CD4-positive, CD25-positive, alpha-beta regulatory T cell (primary cell): ENCODE measurements around the gene ASB9. TPM values are rescaled to one million over a fixed set of nuclear protein-coding genes. Genes with fewer than 3 reads are reported as not detected.
"Not testable (repeated sequence)": the region's sequence is repeated elsewhere in the genome, so short reads cannot be mapped to it uniquely, and the experiment has no call there.

ENCODE experiments used
- ATAC-seq, 2 donors: fragments of 150-1000 bp; cut with Tn5 transposase; one replicate each; pipeline ENCODE4 v1.10.0; 2021; ENCODE audit warnings: low read depth in 2 of 2, moderate number of reproducible peaks in 2 of 2, moderate library complexity in 1 of 2
- DNase-seq, 3 donors: peaks; one replicate each; pipeline versions ENCODE4 v3.0.0 to v3.0.0-alpha.2; 2012 to 2022; ENCODE audit warnings: mixed read lengths in 1 of 3
- H3K27ac ChIP-seq: one replicate; pipeline ENCODE4 v1.7.0; 2013; ENCODE audit warnings: mild to moderate bottlenecking, low read length; ENCODE audit not compliant: insufficient read depth, poor library complexity, severe bottlenecking
- H3K27me3 ChIP-seq: one replicate; pipeline ENCODE4 v1.7.0; 2013; ENCODE audit warnings: low read length; ENCODE audit not compliant: control insufficient read depth, insufficient read depth
- H3K36me3 ChIP-seq: one replicate; pipeline ENCODE4 v1.7.0; 2013; ENCODE audit warnings: mild to moderate bottlenecking, low read length, moderate library complexity; ENCODE audit not compliant: control insufficient read depth, insufficient read depth
- H3K4me1 ChIP-seq: 2 replicates; pipeline ENCODE4 v1.7.0; 2013; ENCODE audit warnings: mild to moderate bottlenecking, low read length; ENCODE audit not compliant: insufficient read depth, control insufficient read depth, poor library complexity, severe bottlenecking
- H3K4me3 ChIP-seq: one replicate; pipeline ENCODE4 v1.7.0; 2013; ENCODE audit warnings: low read depth, mild to moderate bottlenecking, low read length, moderate library complexity
- H3K9me3 ChIP-seq, 2 experiments: 1 replicate in 1 of 2; 2 replicates in 1 of 2; pipeline ENCODE4 v1.7.0; 2013; ENCODE audit warnings: low read length in 2 of 2, mild to moderate bottlenecking in 1 of 2, moderate library complexity in 1 of 2; ENCODE audit not compliant: control insufficient read depth in 2 of 2
- H3K27ac Mint-ChIP-seq, 3 donors: one replicate each; pipeline ENCODE4 v1.8.0; 2020 to 2022; ENCODE audit warnings: mild to moderate bottlenecking in 3 of 3, mixed read lengths in 3 of 3, moderate library complexity in 2 of 3
- H3K27me3 Mint-ChIP-seq: one replicate; pipeline ENCODE4 v1.8.0; 2022; ENCODE audit warnings: mild to moderate bottlenecking, mixed read lengths
- H3K36me3 Mint-ChIP-seq: one replicate; pipeline ENCODE4 v1.8.0; 2020; ENCODE audit warnings: mixed read lengths
- H3K4me1 Mint-ChIP-seq, 4 donors: one replicate each; pipeline ENCODE4 v1.8.0; 2020 to 2022; ENCODE audit warnings: mixed read lengths in 4 of 4, mild to moderate bottlenecking in 1 of 4
- H3K4me3 Mint-ChIP-seq, 4 donors: one replicate each; pipeline ENCODE4 v1.8.0; 2020 to 2022; ENCODE audit warnings: mild to moderate bottlenecking in 4 of 4, mixed read lengths in 4 of 4, moderate library complexity in 3 of 4
- H3K9me3 Mint-ChIP-seq, 7 donors: one replicate each; pipeline ENCODE4 v1.8.0; 2020 to 2022; ENCODE audit warnings: mixed read lengths in 7 of 7, mild to moderate bottlenecking in 3 of 7, moderate library complexity in 2 of 7
- polyA plus RNA-seq, 4 donors: library from polyadenylated mRNA; unstranded; fragments of 300-500 nt; fragmentation: Illumina TruSeq; gene quantifications; one replicate each; pipeline ENCODE4 v1.2.3, GENCODE V29; 2021
- total RNA-seq: library from RNA; stranded (reverse); gene quantifications from one replicate; pipeline ENCODE4 v1.2.3, GENCODE V29; 2022

ASB9 gene
- total and polyA plus RNA-seq, 5 donors from 2014 or later = 0.29 to 0.32 TPM; not detected in 3

DNA sequence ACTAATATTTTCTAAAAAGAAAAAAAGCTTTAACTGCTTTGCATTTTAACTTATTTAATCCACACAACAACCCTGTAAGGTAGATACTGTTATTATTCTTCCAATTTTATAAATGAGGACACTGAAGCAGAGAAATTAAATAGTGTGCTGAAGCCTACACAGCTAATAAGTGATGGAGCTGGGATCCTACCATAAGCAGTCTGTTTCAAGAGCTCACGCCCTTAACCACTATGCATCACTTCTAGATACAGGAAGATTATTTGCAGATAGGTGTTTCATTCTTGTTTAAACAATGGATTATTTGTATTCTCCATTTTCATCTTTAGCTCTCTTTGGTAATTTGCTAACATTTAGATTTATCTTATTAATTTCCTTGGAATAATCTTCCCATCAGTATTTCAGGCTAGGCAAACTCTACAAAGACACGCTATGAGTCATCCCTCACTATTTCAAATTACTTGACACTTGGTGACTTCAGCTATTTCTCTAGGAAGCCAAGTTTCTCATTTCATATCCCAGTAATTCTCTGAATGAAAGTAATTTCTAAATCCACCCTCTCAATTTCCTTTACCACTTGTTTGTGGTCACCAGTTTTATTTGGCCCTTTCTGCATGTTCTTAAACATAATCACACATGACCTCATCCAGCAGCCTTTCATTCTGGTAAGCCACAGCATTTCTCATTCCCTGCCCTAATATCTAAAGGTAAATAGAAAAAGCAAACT lies 67.3 kb downstream of the ASB9 start:
- no peak for ATAC-seq
- peak overlapping the region in 1 of 4 donors; percentile 40 for H3K4me3 Mint-ChIP-seq

DNA sequence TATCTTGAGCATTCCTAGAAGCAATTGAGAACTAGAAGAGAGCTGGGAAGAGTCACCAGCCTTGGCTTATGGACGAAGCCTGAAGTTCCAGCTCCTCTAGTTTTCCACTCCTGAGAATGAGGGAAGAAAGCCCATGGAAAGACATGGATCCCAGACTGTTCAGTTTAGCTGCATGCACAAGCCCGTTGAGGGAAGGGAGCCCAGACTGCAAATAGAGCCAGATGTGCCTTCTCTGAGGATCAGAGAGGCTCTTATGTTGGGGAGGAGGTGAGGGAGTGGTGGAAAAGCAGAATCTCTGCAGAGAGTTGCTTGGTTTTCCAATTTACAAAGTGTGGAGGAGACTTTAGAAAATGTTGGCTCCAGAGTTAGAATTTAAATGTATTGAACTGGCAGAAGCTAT lies 69.0 kb downstream of the ASB9 start:
- Histone ChIP-seq H3K4me1 (peaks cover 20% of the 10 kb centered on the region), H3K27ac (no peak overlapping the region), H3K27me3 (no peaks in the 10 kb centered on the region), H3K36me3 (no peaks in the 10 kb centered on the region), H3K9me3 (no peaks in the 10 kb centered on the region), H3K4me3 (no peak overlapping the region)
- ATAC-seq = no peak
- Mint-ChIP-seq H3K36me3 (no peaks in the 10 kb centered on the region), H3K4me3 (peak overlapping the region in 1 of 4 donors; percentile 32), H3K9me3 (peaks cover 0 to 2% (median 0%) of the 10 kb centered on the region in 7 donors), H3K27ac (peak overlapping the region in 1 of 3 donors; percentile 56), H3K4me1 (peaks cover 15 to 37% (median 23%) of the 10 kb centered on the region in 4 donors), H3K27me3 (no peaks in the 10 kb centered on the region)
- DNase-seq = no peak

More for the DNA sequence above, 67.3 kb downstream of the ASB9 start:
- Mint-ChIP-seq H3K27me3 (no peaks in the 10 kb centered on the region), H3K9me3 (peaks cover 0 to 3% (median 0%) of the 10 kb centered on the region in 7 donors), H3K4me1 (peaks cover 15 to 50% (median 28%) of the 10 kb centered on the region in 4 donors), H3K27ac (peak overlapping the region in 2 of 3 donors; percentile 53 to 87), H3K36me3 (no peaks in the 10 kb centered on the region)
- H3K4me3 ChIP-seq = no peak overlapping the region
- no peaks in the 10 kb centered on the region for H3K27me3 ChIP-seq
- H3K36me3 ChIP-seq = no peaks in the 10 kb centered on the region
- DNase-seq = peak in 1 of 3 donors; percentile 7
- peak overlapping the region; percentile 63 for H3K27ac ChIP-seq
- H3K4me1 ChIP-seq = peaks cover 20% of the 10 kb centered on the region
- no peaks in the 10 kb centered on the region for H3K9me3 ChIP-seq

DNA sequence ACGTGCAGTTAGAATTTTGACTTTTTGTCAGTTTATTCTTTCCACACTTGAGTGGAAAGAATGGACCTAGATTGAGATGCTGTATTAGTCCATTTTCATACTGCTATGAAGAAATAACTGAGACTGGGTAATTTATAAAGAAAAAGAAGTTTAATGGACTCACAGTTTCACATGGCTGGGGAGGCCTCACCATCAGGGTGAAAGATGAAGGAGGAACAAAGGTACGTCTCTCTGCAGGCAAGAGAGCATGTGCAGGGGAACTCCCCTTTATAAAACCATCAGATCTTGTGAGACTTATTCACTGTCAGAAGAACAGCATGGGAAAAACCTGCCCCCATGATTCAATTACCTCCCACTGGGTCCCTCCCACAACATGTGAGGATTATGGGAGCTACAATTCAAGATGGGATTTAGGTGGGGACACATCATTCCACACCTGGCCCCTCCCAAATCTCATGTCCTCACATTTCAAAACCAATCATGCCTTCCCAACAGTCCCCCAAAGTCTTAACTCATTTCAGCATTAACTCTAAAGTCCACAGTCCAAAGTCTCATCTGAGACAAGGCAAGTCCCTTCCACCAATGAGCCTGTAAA lies 71.2 kb downstream of the ASB9 start:
- not testable (repeated sequence) for DNase-seq, H3K27ac Mint-ChIP-seq, H3K4me3 ChIP-seq, H3K27me3 ChIP-seq, H3K27ac ChIP-seq, H3K9me3 ChIP-seq, H3K9me3 Mint-ChIP-seq, H3K36me3 ChIP-seq, H3K27me3 Mint-ChIP-seq, ATAC-seq, H3K36me3 Mint-ChIP-seq, H3K4me3 Mint-ChIP-seq
- H3K4me1 ChIP-seq = peaks cover 13% of the 10 kb centered on the region
- H3K4me1 Mint-ChIP-seq = peaks cover 8 to 21% (median 12%) of the 10 kb centered on the region in 4 donors

GRCh38 chrX:15194146-15194545 lies 75.7 kb downstream of the ASB9 start:
- Histone ChIP-seq H3K4me3 (no peak overlapping the region), H3K36me3 (no peaks in the 10 kb centered on the region), H3K27me3 (no peaks in the 10 kb centered on the region), H3K4me1 (no peaks in the 10 kb centered on the region), H3K27ac (no peak overlapping the region), H3K9me3 (no peaks in the 10 kb centered on the region)
- DNase-seq (no peak), ATAC-seq (no peak)
- no peak overlapping the region for H3K27ac Mint-ChIP-seq
- no peak overlapping the region for H3K4me3 Mint-ChIP-seq
- H3K36me3 Mint-ChIP-seq = no peaks in the 10 kb centered on the region
- no peaks in the 10 kb centered on the region for H3K27me3 Mint-ChIP-seq
- H3K4me1 Mint-ChIP-seq = no peaks in the 10 kb centered on the region
- peaks cover 0 to 2% (median 0%) of the 10 kb centered on the region in 7 donors for H3K9me3 Mint-ChIP-seq

Other genes with a start within 250 kb of the ASB9 start
- gene ASB11, start 45.6 kb upstream of the ASB9 start, total RNA-seq = 0.30 TPM
- gene ASB11, start 45.6 kb upstream of the ASB9 start, polyA plus RNA-seq = not detected
- 119 TPM for gene PIGA, start 65.4 kb upstream of the ASB9 start, total RNA-seq
- gene PIGA, start 65.4 kb upstream of the ASB9 start, polyA plus RNA-seq = 10 to 100 TPM in 1 of 4 donors, 1 to 10 TPM in 3; 5.5 to 10.1 (median 8.0) TPM
- not detected for gene VEGFD, start 114.3 kb upstream of the ASB9 start, total RNA-seq
- not detected for gene VEGFD, start 114.3 kb upstream of the ASB9 start, polyA plus RNA-seq
- not detected for gene PIR, start 223.2 kb upstream of the ASB9 start, total RNA-seq
- gene PIR, start 223.2 kb upstream of the ASB9 start, polyA plus RNA-seq = under 1 TPM in 1 of 4 donors, not detected in 3; 0.14 TPM
- gene BMX, start 230.7 kb upstream of the ASB9 start, total RNA-seq = not detected
- not detected for gene BMX, start 230.7 kb upstream of the ASB9 start, polyA plus RNA-seq